Type B pancreatic cell (in vitro differentiated cells): ENCODE results near the gene EDN3. TPM values are rescaled to one million over a fixed set of nuclear protein-coding genes. Genes with fewer than 3 reads are reported as not detected.
A peak's percentile ranks its signal among the peaks of the same experiment; 100 is the strongest.

Experiments used
- DNase-seq: peaks from one replicate; pipeline ENCODE4 v3.0.0; 2021; ENCODE audit warnings: mixed read lengths; ENCODE audit not compliant: unreplicated experiment; ENCODE audit errors: extremely low spot score
- H3K27ac Mint-ChIP-seq: 2 replicates; pipeline ENCODE4 v1.8.0; 2021; ENCODE audit warnings: mild to moderate bottlenecking, mixed read lengths
- H3K27me3 Mint-ChIP-seq: 2 replicates; pipeline ENCODE4 v1.8.0; 2021; ENCODE audit warnings: mixed read lengths
- H3K36me3 Mint-ChIP-seq: 2 replicates; pipeline ENCODE4 v1.8.0; 2021; ENCODE audit warnings: mixed read lengths
- H3K4me1 Mint-ChIP-seq: one replicate; pipeline ENCODE4 v1.8.0; 2021; ENCODE audit warnings: mixed read lengths; ENCODE audit not compliant: unreplicated experiment
- H3K4me3 Mint-ChIP-seq: 2 replicates; pipeline ENCODE4 v1.8.0; 2021; ENCODE audit warnings: mild to moderate bottlenecking, mixed read lengths
- H3K9me3 Mint-ChIP-seq: 2 replicates; pipeline ENCODE4 v1.8.0; 2021; ENCODE audit warnings: mixed read lengths
- total RNA-seq: library from RNA; stranded (reverse); gene quantifications from 2 replicates; pipeline ENCODE4 v1.2.1, GENCODE V29; 2021; ENCODE audit warnings: low replicate concordance
- TF ChIP-seq, protein P1 (sequence below): fragments of 200-600 bp; sonication (generic); conservative IDR thresholded peaks from 2 replicates; pipeline ENCODE4 v1.5.0; 2021; ENCODE audit warnings: antibody characterized with exemption, mild to moderate bottlenecking

The EDN3 gene
- total RNA-seq, 1 donor from 2014 or later, result 30.4 TPM

DNA sequence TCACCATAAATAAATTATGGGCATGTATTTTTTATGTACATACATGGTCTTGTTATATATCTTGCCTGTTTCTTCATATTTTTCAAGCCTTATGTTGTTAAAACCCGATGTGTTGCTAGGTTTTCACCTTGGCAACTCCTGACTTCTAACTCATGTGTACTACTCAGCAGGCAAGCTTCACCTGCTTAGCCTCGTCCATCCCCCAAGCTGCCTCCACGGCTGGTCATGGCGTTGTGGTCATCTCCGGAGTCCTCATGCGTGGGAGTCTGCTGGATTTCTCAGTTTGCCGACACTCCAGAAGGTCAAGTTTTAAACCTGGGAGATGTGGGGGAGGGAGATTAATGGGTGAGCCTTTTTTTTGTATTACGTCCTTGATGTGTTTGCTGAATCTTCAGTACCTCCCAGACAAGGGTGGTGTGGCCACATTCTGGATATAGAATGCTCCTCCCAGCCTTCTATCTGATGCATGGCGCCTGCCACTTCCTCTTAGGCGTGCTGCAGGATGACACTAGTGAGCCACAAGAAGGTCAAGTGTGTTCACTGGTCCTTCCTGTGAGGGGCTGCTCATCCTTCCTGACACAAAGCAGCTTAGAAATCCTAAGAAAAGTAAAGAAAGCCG lies 26.6 kb upstream of the EDN3 start:
- H3K27me3 Mint-ChIP-seq, result peaks cover 14% of the 10 kb centered on the region
- peaks cover 29% of the 10 kb centered on the region for H3K4me1 Mint-ChIP-seq
- TF ChIP-seq, protein P1, sequence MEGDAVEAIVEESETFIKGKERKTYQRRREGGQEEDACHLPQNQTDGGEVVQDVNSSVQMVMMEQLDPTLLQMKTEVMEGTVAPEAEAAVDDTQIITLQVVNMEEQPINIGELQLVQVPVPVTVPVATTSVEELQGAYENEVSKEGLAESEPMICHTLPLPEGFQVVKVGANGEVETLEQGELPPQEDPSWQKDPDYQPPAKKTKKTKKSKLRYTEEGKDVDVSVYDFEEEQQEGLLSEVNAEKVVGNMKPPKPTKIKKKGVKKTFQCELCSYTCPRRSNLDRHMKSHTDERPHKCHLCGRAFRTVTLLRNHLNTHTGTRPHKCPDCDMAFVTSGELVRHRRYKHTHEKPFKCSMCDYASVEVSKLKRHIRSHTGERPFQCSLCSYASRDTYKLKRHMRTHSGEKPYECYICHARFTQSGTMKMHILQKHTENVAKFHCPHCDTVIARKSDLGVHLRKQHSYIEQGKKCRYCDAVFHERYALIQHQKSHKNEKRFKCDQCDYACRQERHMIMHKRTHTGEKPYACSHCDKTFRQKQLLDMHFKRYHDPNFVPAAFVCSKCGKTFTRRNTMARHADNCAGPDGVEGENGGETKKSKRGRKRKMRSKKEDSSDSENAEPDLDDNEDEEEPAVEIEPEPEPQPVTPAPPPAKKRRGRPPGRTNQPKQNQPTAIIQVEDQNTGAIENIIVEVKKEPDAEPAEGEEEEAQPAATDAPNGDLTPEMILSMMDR, result no peak
- DNase-seq, result no peak
- H3K9me3 Mint-ChIP-seq, result no peaks in the 10 kb centered on the region
- H3K36me3 Mint-ChIP-seq, result no peaks in the 10 kb centered on the region
- no peak overlapping the region for H3K4me3 Mint-ChIP-seq
- H3K27ac Mint-ChIP-seq, result no peak overlapping the region

DNA sequence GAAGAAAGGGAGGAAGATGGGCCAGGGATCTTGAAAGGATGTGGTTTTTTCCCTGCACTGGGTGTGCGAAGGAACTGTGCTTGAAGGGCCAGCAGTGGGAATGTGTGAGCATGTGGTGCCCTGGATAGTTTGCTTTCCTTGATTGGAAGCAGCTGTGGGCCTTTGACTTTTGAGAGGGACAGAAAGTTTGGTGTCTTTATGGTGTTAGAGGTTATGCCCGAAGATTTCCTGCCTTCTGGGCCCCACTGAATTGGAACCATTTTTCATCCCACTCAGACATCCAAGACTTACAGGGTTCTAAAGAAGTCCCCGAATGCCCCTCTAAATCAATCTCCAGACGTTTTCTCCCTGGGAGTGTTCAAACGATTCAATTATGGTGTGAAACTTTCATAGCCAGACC lies 23.5 kb upstream of the EDN3 start:
- Mint-ChIP-seq H3K27ac (peak overlapping the region; percentile 17), H3K4me3 (no peak overlapping the region), H3K4me1 (peaks cover 27% of the 10 kb centered on the region), H3K36me3 (no peaks in the 10 kb centered on the region), H3K9me3 (no peaks in the 10 kb centered on the region), H3K27me3 (peaks cover 14% of the 10 kb centered on the region)
- TF ChIP-seq, protein P1, result no peak
- DNase-seq, result no peak

DNA sequence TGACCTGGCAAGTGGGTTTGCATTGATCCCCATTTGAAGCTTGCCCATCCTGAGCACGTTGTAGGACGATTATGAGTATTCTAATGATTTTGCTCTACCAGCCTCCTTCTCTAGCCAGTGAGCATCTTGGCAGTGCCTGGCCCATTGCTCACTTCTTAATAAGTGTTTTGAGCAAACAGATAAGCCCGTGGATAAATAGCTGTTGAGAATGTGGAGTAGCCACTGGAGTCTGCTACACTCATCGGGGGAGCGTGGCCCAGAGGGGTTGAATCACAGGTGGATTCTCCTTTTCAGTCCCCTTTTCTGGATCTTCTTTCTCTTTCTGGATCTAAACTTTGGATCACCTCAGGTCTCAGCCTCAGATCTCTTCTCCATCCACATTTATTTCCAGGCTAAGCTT lies 15.9 kb upstream of the EDN3 start:
- peaks cover 16% of the 10 kb centered on the region for H3K4me1 Mint-ChIP-seq
- H3K27me3 Mint-ChIP-seq, result peaks cover 15% of the 10 kb centered on the region
- DNase-seq, result no peak
- H3K27ac Mint-ChIP-seq, result no peak overlapping the region
- no peaks in the 10 kb centered on the region for H3K36me3 Mint-ChIP-seq
- no peaks in the 10 kb centered on the region for H3K9me3 Mint-ChIP-seq
- TF ChIP-seq, protein P1, result no peak
- no peak overlapping the region for H3K4me3 Mint-ChIP-seq

DNA sequence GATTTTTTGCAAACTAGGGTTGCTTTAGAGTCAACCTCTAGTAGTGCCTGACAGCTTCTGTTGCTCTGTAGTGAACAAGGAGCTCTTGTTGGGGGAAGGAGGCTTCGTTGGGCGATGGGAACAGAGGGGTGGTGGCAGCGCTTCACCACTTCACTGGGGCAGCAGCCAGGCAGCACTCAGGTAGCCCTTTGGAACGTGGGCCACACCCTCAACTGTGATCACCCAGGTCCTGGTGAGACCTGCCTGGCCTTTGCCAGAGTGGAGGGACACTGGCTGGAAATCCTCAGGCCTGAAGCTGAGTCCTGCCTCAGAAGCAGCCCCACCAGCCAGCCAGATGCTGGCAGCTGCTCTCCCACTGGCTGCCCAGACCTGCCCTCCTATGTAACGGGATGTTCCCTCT lies 10.4 kb upstream of the EDN3 start:
- TF ChIP-seq, protein P1, result no peak

DNA sequence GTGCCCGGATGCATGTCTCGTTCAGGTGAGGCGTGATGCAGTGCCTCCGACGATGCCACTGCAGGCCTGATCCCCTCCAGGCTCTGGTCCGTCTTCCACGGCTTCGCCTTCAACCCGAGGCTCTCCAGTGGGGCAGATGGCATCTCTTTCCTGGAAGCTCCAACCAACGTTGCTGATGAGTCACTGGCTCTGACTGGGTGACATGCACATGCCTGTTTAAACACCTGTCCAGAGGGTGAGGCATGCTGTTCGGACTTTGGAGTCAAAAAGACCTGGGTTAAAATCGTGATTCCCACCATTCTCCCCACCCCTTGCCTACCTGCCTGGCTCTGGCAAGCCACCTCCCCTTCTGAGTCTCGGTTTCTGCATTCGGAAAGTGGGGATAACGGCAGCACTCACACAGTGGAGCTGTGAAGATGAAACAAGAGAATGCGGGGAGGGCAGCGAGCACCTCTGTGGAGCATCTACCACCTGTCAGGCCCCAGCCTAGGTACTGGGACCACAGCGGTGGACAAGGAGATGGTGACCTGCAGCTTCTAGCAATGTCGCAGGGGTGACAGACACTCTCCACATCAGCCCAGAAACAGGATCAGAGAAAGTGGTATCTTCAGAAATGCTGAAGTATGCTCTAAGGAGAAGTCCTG lies 8.5 kb upstream of the EDN3 start:
- Mint-ChIP-seq H3K36me3 (no peaks in the 10 kb centered on the region), H3K27me3 (peaks cover 25% of the 10 kb centered on the region), H3K4me3 (no peak overlapping the region), H3K4me1 (peaks cover 39% of the 10 kb centered on the region), H3K27ac (no peak overlapping the region), H3K9me3 (no peaks in the 10 kb centered on the region)
- TF ChIP-seq, protein P1, result no peak
- DNase-seq, result no peak

More for the DNA sequence above, 10.4 kb upstream of the EDN3 start:
- no peaks in the 10 kb centered on the region for H3K36me3 Mint-ChIP-seq
- H3K27me3 Mint-ChIP-seq, result peaks cover 16% of the 10 kb centered on the region
- H3K4me3 Mint-ChIP-seq, result no peak overlapping the region
- peaks cover 25% of the 10 kb centered on the region for H3K4me1 Mint-ChIP-seq
- no peaks in the 10 kb centered on the region for H3K9me3 Mint-ChIP-seq
- DNase-seq, result no peak
- H3K27ac Mint-ChIP-seq, result no peak overlapping the region
